Mesenchymal stem cell (in vitro differentiated cells and primary cell): ENCODE results near the gene MAD2L2.

Experiments
- DNase-seq: peaks from one replicate; pipeline ENCODE4 v3.0.0-alpha.2; 2013
- H2AFZ ChIP-seq: one replicate; pipeline ENCODE4 v1.6.1; 2013; ENCODE audit warnings: low read depth, mild to moderate bottlenecking, control low read depth, inconsistent platforms, low read length, moderate library complexity
- H2AK5ac ChIP-seq: 2 replicates; pipeline ENCODE4 v1.6.1; 2013; ENCODE audit warnings: low read length, moderate library complexity, mild to moderate bottlenecking, inconsistent platforms; ENCODE audit not compliant: severe bottlenecking
- H2BK120ac ChIP-seq: one replicate; pipeline ENCODE4 v1.6.1; 2013; ENCODE audit warnings: low read depth, mild to moderate bottlenecking, inconsistent platforms, low read length, moderate library complexity
- H2BK12ac ChIP-seq, 2 experiments: one replicate each; pipeline ENCODE4 v1.6.1; 2013; ENCODE audit warnings: inconsistent platforms in 2 of 2, low read length in 2 of 2, mild to moderate bottlenecking in 2 of 2, moderate library complexity in 2 of 2, control low read depth in 1 of 2
- H2BK15ac ChIP-seq: one replicate; pipeline ENCODE4 v1.6.1; 2013; ENCODE audit warnings: mild to moderate bottlenecking, low read depth, inconsistent platforms; ENCODE audit not compliant: poor library complexity, severe bottlenecking
- H2BK5ac ChIP-seq: 2 replicates; pipeline ENCODE4 v1.6.1; 2013; ENCODE audit warnings: low read depth, mild to moderate bottlenecking, low read length, control low read depth, inconsistent platforms; ENCODE audit not compliant: poor library complexity, severe bottlenecking
- H3K14ac ChIP-seq, 2 experiments: one replicate each; pipeline ENCODE4 v1.6.1; 2013; ENCODE audit warnings: inconsistent platforms in 2 of 2, low read length in 2 of 2, control low read depth in 1 of 2, mild to moderate bottlenecking in 1 of 2, moderate library complexity in 1 of 2
- H3K18ac ChIP-seq, 2 experiments: one replicate each; pipeline ENCODE4 v1.6.1; 2013; ENCODE audit warnings: inconsistent platforms in 2 of 2, low read length in 2 of 2, control low read depth in 1 of 2, low read depth in 1 of 2, mild to moderate bottlenecking in 1 of 2
- H3K23ac ChIP-seq, 2 experiments: one replicate each; pipeline ENCODE4 v1.6.1; 2013; ENCODE audit warnings: inconsistent platforms in 2 of 2, low read length in 2 of 2, mild to moderate bottlenecking in 2 of 2, moderate library complexity in 2 of 2, control low read depth in 1 of 2
- H3K27ac ChIP-seq: 2 replicates; pipeline ENCODE4 v1.5.1; 2013; ENCODE audit warnings: mild to moderate bottlenecking, moderate library complexity, low read length, control low read depth, inconsistent platforms; ENCODE audit not compliant: poor library complexity, severe bottlenecking
- H3K27me3 ChIP-seq, 2 experiments: 2 replicates each; pipeline versions ENCODE4 v1.6.1 to v1.7.0; 2013; ENCODE audit warnings: low read length in 2 of 2, mild to moderate bottlenecking in 2 of 2, moderate library complexity in 2 of 2, control low read depth in 1 of 2, inconsistent platforms in 1 of 2; ENCODE audit not compliant: control insufficient read depth in 1 of 2, insufficient read depth in 1 of 2
- H3K36me3 ChIP-seq, 2 experiments: 2 replicates each; pipeline versions ENCODE4 v1.6.1 to v1.7.0; 2013; ENCODE audit warnings: low read length in 2 of 2, control low read depth in 1 of 2, inconsistent platforms in 1 of 2, low read depth in 1 of 2, mild to moderate bottlenecking in 1 of 2; ENCODE audit not compliant: insufficient read depth in 2 of 2, control insufficient read depth in 1 of 2
- H3K4ac ChIP-seq, 2 experiments: one replicate each; pipeline ENCODE4 v1.6.1; 2013; ENCODE audit warnings: inconsistent platforms in 2 of 2, low read length in 2 of 2, mild to moderate bottlenecking in 2 of 2, moderate library complexity in 2 of 2, control low read depth in 1 of 2, low read depth in 1 of 2
- H3K4me1 ChIP-seq: 2 replicates; pipeline ENCODE4 v1.6.1; 2013; ENCODE audit warnings: low read depth, low read length, control low read depth; ENCODE audit not compliant: control insufficient read depth, insufficient read depth
- H3K4me2 ChIP-seq: 2 replicates; pipeline ENCODE4 v1.6.1; 2013; ENCODE audit warnings: low read length, mild to moderate bottlenecking, inconsistent platforms; ENCODE audit not compliant: poor library complexity, severe bottlenecking
- H3K4me3 ChIP-seq, 2 experiments: 2 replicates each; pipeline versions ENCODE4 v1.5.1 to v1.7.0; 2013; ENCODE audit warnings: low read length in 2 of 2, mild to moderate bottlenecking in 2 of 2, control low read depth in 1 of 2, low read depth in 1 of 2; ENCODE audit not compliant: insufficient read depth in 1 of 2
- H3K79me1 ChIP-seq: replicated peaks from 2 replicates; pipeline ENCODE4 v1.6.1; 2013; ENCODE audit warnings: mild to moderate bottlenecking, control low read depth, low read length, inconsistent platforms; ENCODE audit not compliant: poor library complexity, severe bottlenecking
- H3K9ac ChIP-seq: 2 replicates; pipeline ENCODE4 v1.7.0; 2013; ENCODE audit warnings: mild to moderate bottlenecking, low read length, moderate library complexity
- H3K9me3 ChIP-seq: 2 replicates; pipeline ENCODE4 v1.7.0; 2013; ENCODE audit warnings: mild to moderate bottlenecking, low read length; ENCODE audit not compliant: control insufficient read depth
- H4K8ac ChIP-seq: one replicate; pipeline ENCODE4 v1.6.1; 2013; ENCODE audit warnings: inconsistent platforms, mild to moderate bottlenecking, low read length, moderate library complexity
- H4K91ac ChIP-seq: one replicate; pipeline ENCODE4 v1.6.1; 2013; ENCODE audit warnings: mild to moderate bottlenecking, low read length, inconsistent platforms
- WGBS: methylation state at CpG from one replicate; pipeline ENCODE4 v1.1.7; 2013; ENCODE audit warnings: mixed read lengths; 5-methylcytosine and 5-hydroxymethylcytosine counted together

The MAD2L2 gene

GRCh38 chr1:11691928-11692711 lies 11.2 kb upstream of the MAD2L2 start:
- Histone ChIP-seq H3K4me1 (peaks cover 29% of the 10 kb centered on the region), H3K4me3 (no peak overlapping the region), H3K9me3 (no peaks in the 10 kb centered on the region), H3K18ac (no peak overlapping the region), H2BK120ac (no peak overlapping the region), H2AK5ac (no peak overlapping the region), H3K79me1 (no peaks in the 10 kb centered on the region), H4K8ac (no peak overlapping the region), H3K4me2 (no peak overlapping the region), H2BK5ac (no peak overlapping the region), H2BK15ac (no peak overlapping the region), H3K27me3 (peaks cover 72 to 73% of the 10 kb centered on the region in 2 experiments), H3K4ac (no peak overlapping the region), H2AFZ (no peak overlapping the region), H3K27ac (no peak overlapping the region), H3K9ac (no peak overlapping the region), H4K91ac (no peak overlapping the region), H3K14ac (no peak overlapping the region), H2BK12ac (no peak overlapping the region), H3K36me3 (peaks cover 0 to 3% of the 10 kb centered on the region in 2 experiments), H3K23ac (no peak overlapping the region)
- DNase-seq: no peak
- WGBS: 7% methylated on average over 58 of the region's 64 CpGs

DNA sequence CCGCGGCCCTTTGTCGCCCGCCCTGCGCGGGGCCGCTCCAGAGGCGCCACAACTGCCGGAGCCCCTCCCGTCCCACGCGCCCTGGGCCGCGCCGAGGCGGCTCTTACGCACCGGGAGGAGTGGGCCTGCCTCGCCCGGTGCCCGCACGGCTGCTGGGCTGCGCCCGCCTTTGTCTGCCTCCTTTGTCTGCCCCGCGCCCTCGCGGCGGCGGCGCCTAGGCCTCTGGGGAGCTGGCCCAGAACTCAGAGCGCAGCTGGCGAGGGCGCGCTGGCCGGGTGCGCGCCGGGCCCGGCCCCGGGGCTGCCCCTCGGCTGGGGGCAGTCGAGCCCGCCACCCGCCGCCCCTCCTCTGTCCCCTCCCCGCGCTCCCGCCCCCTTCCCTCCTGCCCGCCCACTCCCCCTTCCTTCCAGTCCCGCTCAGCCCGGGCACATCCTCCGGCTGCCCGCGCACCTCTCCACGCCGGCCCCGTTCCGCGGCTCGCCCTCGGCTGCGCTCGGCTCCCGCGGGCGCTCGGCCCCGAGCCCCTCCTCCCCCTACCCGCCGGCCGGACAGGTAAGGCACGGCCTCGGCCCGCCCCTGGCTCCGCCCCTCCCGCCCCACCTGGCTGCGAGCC lies 10.5 kb upstream of the MAD2L2 start, which contains the start of gene DRAXIN:
TSS of gene DRAXIN (plus strand) at position 409 of the 613 bp plus-strand sequence. CDS start 14,549 bp downstream, outside the sequence.
- H4K91ac ChIP-seq: no peak within 1 kb of the TSS
- H3K23ac ChIP-seq: no peak within 1 kb of the TSS
- 1% methylated on average over 25 of the region's 78 CpGs for WGBS
- no peak within 1 kb of the TSS for H2BK15ac ChIP-seq
- H3K9ac ChIP-seq: peak within 1 kb of the TSS; percentile 11
- no peak within 1 kb of the TSS for H2BK120ac ChIP-seq
- no peak within 1 kb of the TSS for H3K4ac ChIP-seq
- H3K36me3 ChIP-seq: peaks cover 0 to 3% of the 10 kb centered on the region in 2 experiments
- no peak within 1 kb of the TSS for H2AK5ac ChIP-seq
- no peaks in the 10 kb centered on the region for H3K9me3 ChIP-seq
- H3K14ac ChIP-seq: no peak within 1 kb of the TSS
- H4K8ac ChIP-seq: no peak within 1 kb of the TSS
- peak within 1 kb of the TSS; percentile 62 for H3K4me2 ChIP-seq
- no peak within 1 kb of the TSS for H2BK12ac ChIP-seq
- no peak within 1 kb of the TSS for H2AFZ ChIP-seq
- H3K79me1 ChIP-seq: no peaks in the 10 kb centered on the region
- peaks cover 70 to 71% of the 10 kb centered on the region in 2 experiments for H3K27me3 ChIP-seq
- no peak within 1 kb of the TSS for H2BK5ac ChIP-seq
- H3K18ac ChIP-seq: no peak within 1 kb of the TSS
- H3K27ac ChIP-seq: no peak within 1 kb of the TSS
- no peak for DNase-seq
- peaks cover 29% of the 10 kb centered on the region for H3K4me1 ChIP-seq
- peak within 1 kb of the TSS in 1 of 2 experiments; percentile 28 for H3K4me3 ChIP-seq

GRCh38 chr1:11690397-11691301 lies 9.7 kb upstream of the MAD2L2 start:
- no peak for DNase-seq
- Histone ChIP-seq H2AFZ (no peak overlapping the region), H3K4ac (no peak overlapping the region), H3K14ac (no peak overlapping the region), H3K4me3 (peak overlapping the region in 1 of 2 experiments; percentile 28), H3K18ac (no peak overlapping the region), H3K4me1 (peaks cover 29% of the 10 kb centered on the region), H2BK5ac (no peak overlapping the region), H3K9ac (peak overlapping the region; percentile 11), H2AK5ac (no peak overlapping the region), H4K8ac (no peak overlapping the region), H2BK15ac (no peak overlapping the region), H2BK120ac (no peak overlapping the region), H3K4me2 (peak overlapping the region; percentile 62), H2BK12ac (no peak overlapping the region), H3K79me1 (no peaks in the 10 kb centered on the region), H3K9me3 (no peaks in the 10 kb centered on the region), H4K91ac (no peak overlapping the region), H3K23ac (no peak overlapping the region), H3K36me3 (no peaks in the 10 kb centered on the region), H3K27me3 (peaks cover 67 to 70% of the 10 kb centered on the region in 2 experiments), H3K27ac (no peak overlapping the region)
- WGBS: 4% methylated on average over 54 of the region's 64 CpGs
